Measurements from ENCODE around the gene MYT1. TPM values are rescaled to one million over a fixed set of nuclear protein-coding genes. Genes with fewer than 3 reads are reported as not detected.

MYT1 gene
- total RNA-seq, 1 experiment from 2014 or later = not detected

DNA sequence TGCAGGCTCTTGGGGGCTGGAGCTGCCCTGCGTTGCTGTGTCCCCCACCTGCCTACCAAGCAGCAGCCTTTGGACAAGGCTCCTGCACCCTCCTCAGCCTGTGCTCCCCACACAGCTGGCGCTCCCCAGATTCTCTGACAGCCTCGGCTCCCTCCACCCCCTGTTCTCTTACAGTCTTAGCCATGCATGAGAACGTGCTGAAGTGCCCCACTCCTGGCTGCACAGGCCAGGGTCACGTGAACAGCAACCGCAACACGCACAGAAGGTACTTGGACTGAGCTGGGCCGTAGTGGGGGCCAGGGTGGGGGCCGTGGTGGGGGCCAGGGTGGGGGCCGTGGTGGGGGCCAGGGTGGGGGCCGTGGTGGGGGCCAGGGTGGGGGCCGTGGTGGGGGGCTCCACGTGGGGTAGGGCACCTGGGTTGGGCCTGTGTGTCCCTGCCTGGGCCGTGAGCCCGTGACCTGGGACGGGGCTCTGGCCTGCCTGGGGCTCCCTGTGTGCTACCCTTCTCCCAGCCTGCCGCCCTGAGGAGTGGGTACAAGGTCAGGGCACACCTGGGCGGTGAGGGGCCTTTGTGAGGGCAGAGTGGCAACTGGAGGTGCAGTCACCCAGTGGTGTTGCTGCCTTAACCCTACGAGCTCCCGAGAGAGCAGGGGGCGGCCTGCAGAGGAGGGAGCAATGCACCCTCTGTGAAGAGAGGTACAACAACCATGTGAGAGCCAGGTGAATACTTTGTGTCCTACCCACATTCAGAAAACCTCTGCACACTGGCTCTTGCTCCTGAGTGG is 47.8 kb downstream of the MYT1 start:
- POLR2A ChIA-PET = interaction anchor here (1.2 kb wide), 1 partner anchor 44 kb away, joined by 6 read pairs; the partner anchor contains the start of gene PCMTD2
- H3K4me1 Mint-ChIP-seq (ENCODE audit: insufficient read depth, unreplicated experiment) = no peaks in the 10 kb centered on the region
- DNase-seq (ENCODE audit: unreplicated experiment) = no peak
- H3K9me3 Mint-ChIP-seq (ENCODE audit: unreplicated experiment) = no peaks in the 10 kb centered on the region
- no TSS peak for BruUV-seq (replicated peaks)
- TF ChIP-seq, protein P1, sequence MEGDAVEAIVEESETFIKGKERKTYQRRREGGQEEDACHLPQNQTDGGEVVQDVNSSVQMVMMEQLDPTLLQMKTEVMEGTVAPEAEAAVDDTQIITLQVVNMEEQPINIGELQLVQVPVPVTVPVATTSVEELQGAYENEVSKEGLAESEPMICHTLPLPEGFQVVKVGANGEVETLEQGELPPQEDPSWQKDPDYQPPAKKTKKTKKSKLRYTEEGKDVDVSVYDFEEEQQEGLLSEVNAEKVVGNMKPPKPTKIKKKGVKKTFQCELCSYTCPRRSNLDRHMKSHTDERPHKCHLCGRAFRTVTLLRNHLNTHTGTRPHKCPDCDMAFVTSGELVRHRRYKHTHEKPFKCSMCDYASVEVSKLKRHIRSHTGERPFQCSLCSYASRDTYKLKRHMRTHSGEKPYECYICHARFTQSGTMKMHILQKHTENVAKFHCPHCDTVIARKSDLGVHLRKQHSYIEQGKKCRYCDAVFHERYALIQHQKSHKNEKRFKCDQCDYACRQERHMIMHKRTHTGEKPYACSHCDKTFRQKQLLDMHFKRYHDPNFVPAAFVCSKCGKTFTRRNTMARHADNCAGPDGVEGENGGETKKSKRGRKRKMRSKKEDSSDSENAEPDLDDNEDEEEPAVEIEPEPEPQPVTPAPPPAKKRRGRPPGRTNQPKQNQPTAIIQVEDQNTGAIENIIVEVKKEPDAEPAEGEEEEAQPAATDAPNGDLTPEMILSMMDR (IDR thresholded peaks at IDR 0.05; ENCODE audit: unreplicated experiment) = no peak
- no peaks in the 10 kb centered on the region for H3K36me3 Mint-ChIP-seq (ENCODE audit: insufficient read depth, unreplicated experiment)
- no peak overlapping the region for H3K27ac Mint-ChIP-seq (ENCODE audit: low read depth, unreplicated experiment)
- peaks cover 66% of the 10 kb centered on the region for H3K27me3 Mint-ChIP-seq (ENCODE audit: insufficient read depth, unreplicated experiment)
- H3K4me3 Mint-ChIP-seq (ENCODE audit: unreplicated experiment) = no peak overlapping the region
- intact Hi-C loops (cut with micrococcal nuclease) = no loop called here
- CTCF ChIA-PET = interaction anchor here (0.6 kb wide), 1 partner anchor 1017 kb away, joined by 3 read pairs; no protein-coding TSS in a partner anchor

DNA sequence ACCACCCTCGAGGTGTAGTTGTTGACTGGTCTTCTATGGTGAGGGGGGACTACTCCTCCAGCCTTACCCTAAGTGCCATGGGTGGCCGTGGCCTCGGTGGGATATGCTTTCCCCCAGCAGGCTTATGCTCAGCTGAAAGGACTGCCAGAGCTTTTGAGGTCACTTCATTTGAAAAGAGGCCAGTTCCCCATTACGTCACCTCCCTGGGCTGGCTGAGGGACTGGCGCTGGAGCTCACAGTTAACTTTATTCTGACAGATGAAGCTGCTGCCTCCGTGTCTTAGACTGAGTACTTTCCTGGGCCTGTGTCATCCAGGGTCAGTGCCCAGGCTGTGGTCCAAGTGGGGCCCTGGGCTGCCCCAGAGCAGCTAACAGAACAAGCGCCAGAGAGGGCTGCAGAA is 48.5 kb downstream of the MYT1 start:
- no peaks in the 10 kb centered on the region for H3K36me3 Mint-ChIP-seq (ENCODE audit: insufficient read depth, unreplicated experiment)
- H3K27me3 Mint-ChIP-seq (ENCODE audit: insufficient read depth, unreplicated experiment) = peaks cover 66% of the 10 kb centered on the region
- H3K9me3 Mint-ChIP-seq (ENCODE audit: unreplicated experiment) = no peaks in the 10 kb centered on the region
- H3K4me1 Mint-ChIP-seq (ENCODE audit: insufficient read depth, unreplicated experiment) = no peaks in the 10 kb centered on the region
- intact Hi-C loops (cut with micrococcal nuclease) = no loop called here
- ChIA-PET CTCF (no interaction called here), POLR2A (interaction anchor here (1.2 kb wide), 1 partner anchor 43 kb away, joined by 6 read pairs; the partner anchor contains the start of gene PCMTD2)
- no TSS peak for BruUV-seq (replicated peaks)
- no peak overlapping the region for H3K4me3 Mint-ChIP-seq (ENCODE audit: unreplicated experiment)
- TF ChIP-seq, protein P1 (IDR thresholded peaks at IDR 0.05; ENCODE audit: unreplicated experiment) = no peak
- H3K27ac Mint-ChIP-seq (ENCODE audit: low read depth, unreplicated experiment) = no peak overlapping the region
- DNase-seq (ENCODE audit: unreplicated experiment) = no peak

DNA sequence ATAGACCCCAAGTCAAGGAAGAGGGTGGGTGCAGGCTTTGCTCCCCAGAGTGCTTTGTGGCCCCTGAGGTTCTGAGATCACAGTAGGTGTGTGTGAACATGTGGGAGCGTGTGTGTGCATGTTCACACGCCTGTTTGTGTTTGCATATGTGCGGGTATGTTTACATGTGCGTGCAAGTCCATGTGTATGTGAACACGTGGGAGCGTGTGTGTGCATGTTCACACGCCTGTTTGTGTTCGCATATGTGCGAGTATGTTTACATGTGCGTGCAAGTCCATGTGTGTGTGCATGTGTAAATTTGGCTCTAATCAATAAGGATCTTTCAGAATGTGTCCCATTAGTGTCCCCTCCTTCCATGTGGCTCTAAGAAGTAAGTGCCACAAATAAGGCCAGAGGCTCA is 49.9 kb downstream of the MYT1 start:
- intact Hi-C loops (cut with micrococcal nuclease) = no loop called here
- H3K27ac Mint-ChIP-seq (ENCODE audit: low read depth, unreplicated experiment) = no peak overlapping the region
- no TSS peak for BruUV-seq (replicated peaks)
- no peaks in the 10 kb centered on the region for H3K4me1 Mint-ChIP-seq (ENCODE audit: insufficient read depth, unreplicated experiment)
- H3K9me3 Mint-ChIP-seq (ENCODE audit: unreplicated experiment) = no peaks in the 10 kb centered on the region
- no peaks in the 10 kb centered on the region for H3K36me3 Mint-ChIP-seq (ENCODE audit: insufficient read depth, unreplicated experiment)
- TF ChIP-seq, protein P1 (IDR thresholded peaks at IDR 0.05; ENCODE audit: unreplicated experiment) = no peak
- ChIA-PET POLR2A (no interaction called here), CTCF (no interaction called here)
- H3K4me3 Mint-ChIP-seq (ENCODE audit: unreplicated experiment) = no peak overlapping the region
- no peak for DNase-seq (ENCODE audit: unreplicated experiment)
- peaks cover 66% of the 10 kb centered on the region for H3K27me3 Mint-ChIP-seq (ENCODE audit: insufficient read depth, unreplicated experiment)

DNA sequence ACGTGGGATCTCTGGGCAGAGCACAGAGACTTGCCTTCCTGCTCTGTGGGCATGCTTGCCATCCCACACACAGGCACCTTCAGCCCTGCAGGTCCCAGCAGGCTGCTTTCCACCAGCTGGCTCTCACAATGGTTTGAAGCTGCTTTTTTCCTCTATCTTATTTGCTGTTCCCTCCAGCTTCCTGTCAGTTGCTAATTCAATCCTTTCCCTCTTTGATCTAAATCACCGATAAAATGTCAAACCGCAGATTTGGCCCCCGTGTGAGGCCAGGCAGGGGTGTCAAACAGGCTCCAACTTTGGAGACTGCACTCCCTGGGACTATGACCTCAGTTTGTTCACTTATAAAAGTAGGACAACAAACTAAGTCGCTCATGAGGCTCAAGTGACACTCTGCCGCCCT is 50.7 kb downstream of the MYT1 start:
- H3K27me3 Mint-ChIP-seq (ENCODE audit: insufficient read depth, unreplicated experiment) = peaks cover 66% of the 10 kb centered on the region
- BruUV-seq (replicated peaks) = no TSS peak
- DNase-seq (ENCODE audit: unreplicated experiment) = no peak
- H3K9me3 Mint-ChIP-seq (ENCODE audit: unreplicated experiment) = no peaks in the 10 kb centered on the region
- ChIA-PET POLR2A (interaction anchor here (0.6 kb wide), 1 partner anchor 43 kb away, joined by 3 read pairs; no protein-coding TSS in a partner anchor), CTCF (interaction anchor here (0.6 kb wide), 1 partner anchor 71 kb away, joined by 3 read pairs; no protein-coding TSS in a partner anchor)
- no peak overlapping the region for H3K4me3 Mint-ChIP-seq (ENCODE audit: unreplicated experiment)
- no peak overlapping the region for H3K27ac Mint-ChIP-seq (ENCODE audit: low read depth, unreplicated experiment)
- intact Hi-C loops (cut with micrococcal nuclease) = no loop called here
- no peaks in the 10 kb centered on the region for H3K4me1 Mint-ChIP-seq (ENCODE audit: insufficient read depth, unreplicated experiment)
- no peaks in the 10 kb centered on the region for H3K36me3 Mint-ChIP-seq (ENCODE audit: insufficient read depth, unreplicated experiment)
- TF ChIP-seq, protein P1 (IDR thresholded peaks at IDR 0.05; ENCODE audit: unreplicated experiment) = no peak

All from MCF 10A (cell line).